Activated CD4-positive, alpha-beta T cell treated with anti-CD3 and anti-CD28 coated beads for 48 hours (primary cell): ENCODE results near the gene OR2L8.

Source experiments
- DNase-seq: peaks from one replicate; pipeline ENCODE4 v3.0.0-alpha.2; 2020

OR2L8 gene

DNA sequence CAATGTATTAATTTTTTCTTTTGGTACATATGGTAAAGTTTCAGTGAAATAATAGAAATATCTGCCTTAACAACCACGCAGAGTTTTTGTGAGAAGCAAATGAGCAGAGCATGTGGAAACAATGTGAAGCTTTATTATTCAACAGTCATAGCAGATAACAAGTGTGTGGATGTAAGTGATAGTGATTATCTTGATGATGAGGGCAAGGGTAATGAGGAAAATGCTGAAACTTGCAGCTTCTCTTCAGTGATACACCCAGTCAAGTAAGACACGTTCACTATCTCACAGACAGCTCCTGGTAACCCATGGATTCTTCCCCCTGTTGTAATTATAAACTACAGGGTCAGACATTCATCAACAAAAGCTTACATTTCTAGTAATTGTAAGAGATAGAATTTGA, 50.2 kb downstream of the OR2L8 start:
- no peak for DNase-seq
